ENCODE measurements around the gene GBGT1. TPM values are rescaled to one million over a fixed set of nuclear protein-coding genes. Genes with fewer than 3 reads are reported as not detected.

GBGT1 gene
- total RNA-seq, 1 experiment from 2014 or later, result not detected

DNA sequence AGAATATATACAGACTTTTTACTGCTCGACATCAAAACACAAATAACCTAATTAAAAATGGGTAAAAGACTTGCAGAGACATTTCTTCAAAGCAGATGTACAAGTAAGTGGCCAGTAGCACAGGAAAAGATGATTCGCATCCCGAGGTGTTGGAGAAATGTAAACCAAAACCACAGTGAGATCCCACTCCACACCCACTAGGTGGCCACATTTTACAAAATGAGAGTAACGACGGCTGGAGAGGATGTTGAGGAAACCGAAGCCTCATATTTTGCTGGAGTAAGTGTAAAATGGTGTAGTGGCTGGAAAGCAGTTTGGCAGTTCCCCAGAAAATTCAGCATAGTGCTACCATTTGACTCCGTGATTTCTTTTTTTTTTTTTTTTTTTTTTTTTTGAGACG, 21.3 kb upstream of the GBGT1 start:
- Mint-ChIP-seq H3K4me3 (ENCODE audit: low read depth, unreplicated experiment) (no peak overlapping the region), H3K36me3 (ENCODE audit: insufficient read depth, unreplicated experiment) (no peaks in the 10 kb centered on the region), H3K9me3 (ENCODE audit: low read depth, unreplicated experiment) (no peaks in the 10 kb centered on the region), H3K4me1 (ENCODE audit: low read depth, unreplicated experiment) (no peaks in the 10 kb centered on the region), H3K27ac (ENCODE audit: unreplicated experiment) (no peak overlapping the region), H3K27me3 (ENCODE audit: unreplicated experiment) (peaks cover 51% of the 10 kb centered on the region)
- peak; percentile 38 for DNase-seq
- intact Hi-C loops (cut with micrococcal nuclease; ENCODE audit: unreplicated experiment), result loop anchor here (5.0 kb wide), 3 partner anchors 92 to 302 kb away; partner anchors contain the start of gene ABO
- TF ChIP-seq, protein P1, sequence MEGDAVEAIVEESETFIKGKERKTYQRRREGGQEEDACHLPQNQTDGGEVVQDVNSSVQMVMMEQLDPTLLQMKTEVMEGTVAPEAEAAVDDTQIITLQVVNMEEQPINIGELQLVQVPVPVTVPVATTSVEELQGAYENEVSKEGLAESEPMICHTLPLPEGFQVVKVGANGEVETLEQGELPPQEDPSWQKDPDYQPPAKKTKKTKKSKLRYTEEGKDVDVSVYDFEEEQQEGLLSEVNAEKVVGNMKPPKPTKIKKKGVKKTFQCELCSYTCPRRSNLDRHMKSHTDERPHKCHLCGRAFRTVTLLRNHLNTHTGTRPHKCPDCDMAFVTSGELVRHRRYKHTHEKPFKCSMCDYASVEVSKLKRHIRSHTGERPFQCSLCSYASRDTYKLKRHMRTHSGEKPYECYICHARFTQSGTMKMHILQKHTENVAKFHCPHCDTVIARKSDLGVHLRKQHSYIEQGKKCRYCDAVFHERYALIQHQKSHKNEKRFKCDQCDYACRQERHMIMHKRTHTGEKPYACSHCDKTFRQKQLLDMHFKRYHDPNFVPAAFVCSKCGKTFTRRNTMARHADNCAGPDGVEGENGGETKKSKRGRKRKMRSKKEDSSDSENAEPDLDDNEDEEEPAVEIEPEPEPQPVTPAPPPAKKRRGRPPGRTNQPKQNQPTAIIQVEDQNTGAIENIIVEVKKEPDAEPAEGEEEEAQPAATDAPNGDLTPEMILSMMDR (IDR thresholded peaks at IDR 0.05; ENCODE audit: unreplicated experiment), result peak; percentile 35
- CTCF ChIA-PET, result interaction anchor here (0.6 to 3.8 kb wide), 4 partner anchors 41 to 166 kb away, joined by 5 to 46 read pairs (median 8); no protein-coding TSS in a partner anchor
- no TSS peak for BruUV-seq (replicated peaks)

DNA sequence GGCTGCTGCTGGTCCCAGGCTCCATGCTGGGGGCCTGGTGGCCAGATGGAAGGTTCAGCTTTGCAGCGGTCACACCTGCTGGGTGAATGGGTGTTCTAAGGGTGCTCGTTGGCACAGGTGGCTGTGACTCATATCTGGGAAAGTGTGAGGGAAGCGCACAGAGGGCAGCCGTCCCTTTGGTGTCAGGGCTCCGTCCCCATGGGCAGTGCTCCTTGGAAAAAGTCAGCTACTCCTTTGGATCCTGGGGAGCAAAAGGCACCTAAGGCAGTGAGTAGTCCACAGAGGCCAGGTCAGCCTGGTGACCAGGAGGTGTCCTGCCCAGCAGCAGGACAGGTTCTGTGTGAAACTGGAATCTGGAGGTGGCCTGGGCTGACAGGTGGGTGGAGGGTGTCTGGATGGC, 18.4 kb upstream of the GBGT1 start:
- intact Hi-C loops (cut with micrococcal nuclease; ENCODE audit: unreplicated experiment), result no loop called here
- H3K4me1 Mint-ChIP-seq (ENCODE audit: low read depth, unreplicated experiment), result no peaks in the 10 kb centered on the region
- H3K4me3 Mint-ChIP-seq (ENCODE audit: low read depth, unreplicated experiment), result no peak overlapping the region
- CTCF ChIA-PET, result no interaction called here
- no peak for DNase-seq
- H3K9me3 Mint-ChIP-seq (ENCODE audit: low read depth, unreplicated experiment), result no peaks in the 10 kb centered on the region
- no peaks in the 10 kb centered on the region for H3K36me3 Mint-ChIP-seq (ENCODE audit: insufficient read depth, unreplicated experiment)
- H3K27me3 Mint-ChIP-seq (ENCODE audit: unreplicated experiment), result peaks cover 38% of the 10 kb centered on the region
- BruUV-seq (replicated peaks), result no TSS peak
- no peak overlapping the region for H3K27ac Mint-ChIP-seq (ENCODE audit: unreplicated experiment)
- TF ChIP-seq, protein P1 (IDR thresholded peaks at IDR 0.05; ENCODE audit: unreplicated experiment), result no peak

DNA sequence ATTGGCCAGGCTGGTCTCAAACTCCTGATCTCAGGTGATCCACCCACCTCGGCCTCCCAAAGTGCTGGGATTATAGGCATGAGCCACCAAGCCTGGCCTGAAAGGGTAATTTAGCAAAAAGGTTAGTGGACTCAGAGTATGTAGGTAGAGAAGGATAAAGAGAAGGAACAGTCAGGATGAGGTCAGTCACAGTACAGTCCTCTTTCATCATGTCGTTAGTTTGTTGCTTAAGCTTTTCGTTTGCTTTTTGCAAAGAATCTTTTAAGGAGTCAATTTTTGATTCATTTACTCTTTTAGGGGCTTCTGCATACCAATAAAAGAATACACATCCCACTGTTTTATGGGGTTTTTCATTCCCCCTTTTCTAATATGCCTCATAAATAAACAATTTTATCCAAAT, 17.8 kb upstream of the GBGT1 start:
- intact Hi-C loops (cut with micrococcal nuclease; ENCODE audit: unreplicated experiment), result no loop called here
- no peaks in the 10 kb centered on the region for H3K9me3 Mint-ChIP-seq (ENCODE audit: low read depth, unreplicated experiment)

DNA sequence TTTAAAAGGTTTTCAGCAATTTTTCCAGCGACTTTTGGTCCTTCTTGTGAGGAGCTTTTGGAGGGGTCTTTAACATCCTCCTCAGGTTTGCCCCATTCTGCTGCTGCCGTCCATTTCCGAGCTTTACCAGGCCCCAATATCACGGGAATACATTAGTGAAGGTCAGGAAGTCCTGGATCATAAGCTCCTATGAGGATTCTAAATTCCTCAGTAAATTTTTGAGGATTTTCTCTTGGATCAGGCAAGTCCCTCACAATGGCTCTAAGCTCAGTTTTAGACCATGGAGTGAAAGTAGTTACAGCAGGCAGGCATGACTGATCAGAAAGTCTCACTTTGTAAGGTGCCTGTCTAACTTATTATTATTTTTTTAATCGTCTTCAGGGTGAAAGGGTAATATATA, 17.2 kb upstream of the GBGT1 start:
- no TSS peak for BruUV-seq (replicated peaks)
- intact Hi-C loops (cut with micrococcal nuclease; ENCODE audit: unreplicated experiment), result no loop called here
- no peaks in the 10 kb centered on the region for H3K9me3 Mint-ChIP-seq (ENCODE audit: low read depth, unreplicated experiment)
- DNase-seq, result no peak
- H3K4me3 Mint-ChIP-seq (ENCODE audit: low read depth, unreplicated experiment), result no peak overlapping the region
- no peaks in the 10 kb centered on the region for H3K36me3 Mint-ChIP-seq (ENCODE audit: insufficient read depth, unreplicated experiment)
- H3K27ac Mint-ChIP-seq (ENCODE audit: unreplicated experiment), result no peak overlapping the region
- TF ChIP-seq, protein P1 (IDR thresholded peaks at IDR 0.05; ENCODE audit: unreplicated experiment), result no peak
- CTCF ChIA-PET, result no interaction called here
- peaks cover 34% of the 10 kb centered on the region for H3K27me3 Mint-ChIP-seq (ENCODE audit: unreplicated experiment)
- H3K4me1 Mint-ChIP-seq (ENCODE audit: low read depth, unreplicated experiment), result no peaks in the 10 kb centered on the region

More for the DNA sequence above, 17.8 kb upstream of the GBGT1 start:
- no peaks in the 10 kb centered on the region for H3K36me3 Mint-ChIP-seq (ENCODE audit: insufficient read depth, unreplicated experiment)
- H3K27ac Mint-ChIP-seq (ENCODE audit: unreplicated experiment), result no peak overlapping the region
- H3K4me1 Mint-ChIP-seq (ENCODE audit: low read depth, unreplicated experiment), result no peaks in the 10 kb centered on the region
- TF ChIP-seq, protein P1 (IDR thresholded peaks at IDR 0.05; ENCODE audit: unreplicated experiment), result no peak
- CTCF ChIA-PET, result no interaction called here
- no peak for DNase-seq
- no peak overlapping the region for H3K4me3 Mint-ChIP-seq (ENCODE audit: low read depth, unreplicated experiment)
- no TSS peak for BruUV-seq (replicated peaks)
- peaks cover 34% of the 10 kb centered on the region for H3K27me3 Mint-ChIP-seq (ENCODE audit: unreplicated experiment)

Data from Calu3 (cell line).